Activated naive CD4-positive, alpha-beta T cell treated with anti-CD3 and anti-CD28 coated beads, Interleukin-2, amount 50 U/mL, for 72 hours (primary cell): Measurements from ENCODE around the gene PIKFYVE. TPM values are rescaled to one million over a fixed set of nuclear protein-coding genes. Genes with fewer than 3 reads are reported as not detected.
A peak's percentile ranks its signal among the peaks of the same experiment; 100 is the strongest.

Source experiments
- ATAC-seq, 2 donors: fragments of 150-1000 bp; cut with Tn5 transposase; 2 replicates each; pipeline ENCODE4 v1.10.0; 2021; ENCODE audit warnings: mild to moderate bottlenecking in 2 of 2, moderate library complexity in 2 of 2
- DNase-seq, 2 donors: peaks; one replicate each; pipeline ENCODE4 v3.0.0; 2021 to 2022; ENCODE audit warnings: low spot score in 2 of 2
- H3K27ac Mint-ChIP-seq, 2 donors: one replicate each; pipeline ENCODE4 v1.8.0; 2022; ENCODE audit warnings: mild to moderate bottlenecking in 2 of 2, mixed read lengths in 2 of 2
- H3K36me3 Mint-ChIP-seq, 2 donors: one replicate each; pipeline ENCODE4 v1.8.0; 2022; ENCODE audit warnings: mixed read lengths in 2 of 2
- H3K9me3 Mint-ChIP-seq, 2 donors: one replicate each; pipeline ENCODE4 v1.8.0; 2022; ENCODE audit warnings: mixed read lengths in 2 of 2
- total RNA-seq, 2 donors: library from RNA; stranded (reverse); gene quantifications; one replicate each; pipeline ENCODE4 v1.2.3, GENCODE V29; 2022

The PIKFYVE gene
- total RNA-seq, 2 donors from 2014 or later: 23.1 to 25.9 TPM

- peaks cover 0 to 11% of the 10 kb centered on the region in 2 donors for H3K9me3 Mint-ChIP-seq
- no peak overlapping the region for H3K27ac Mint-ChIP-seq
- peaks cover 6 to 7% of the 10 kb centered on the region in 2 donors for H3K36me3 Mint-ChIP-seq
- ATAC-seq (no peak), DNase-seq (no peak)
Observed at GRCh38 chr2:208399201-208399600, 133.1 kb downstream of the PIKFYVE start.

GRCh38 chr2:208406474-208407451 lies 140.7 kb downstream of the PIKFYVE start, which contains the start of gene PTH2R:
PTH2R (plus strand) TSS chr2:208406792; CDS start chr2:208407044, 252 bp downstream.
- ATAC-seq: peak in 1 of 2 donors; percentile 49
- Mint-ChIP-seq H3K27ac (no peak within 1 kb of the TSS), H3K9me3 (no peaks in the 10 kb centered on the region), H3K36me3 (no peaks in the 10 kb centered on the region)
- peak in 1 of 2 donors; percentile 11 for DNase-seq

- no peaks in the 10 kb centered on the region for H3K9me3 Mint-ChIP-seq
- ATAC-seq (peak in 1 of 2 donors; percentile 74), DNase-seq (no peak)
- H3K36me3 Mint-ChIP-seq: no peaks in the 10 kb centered on the region
- no peak overlapping the region for H3K27ac Mint-ChIP-seq
Observed at GRCh38 chr2:208407667-208408066, 141.6 kb downstream of the PIKFYVE start.

Other genes with a start within 250 kb of the PIKFYVE start
- gene PLEKHM3, start 240.7 kb upstream of the PIKFYVE start, total RNA-seq: 10 to 100 TPM in 1 of 2 donors, 1 to 10 TPM in 1; 5.2 to 15.8 TPM
- not detected for gene CRYGD, start 141.7 kb upstream of the PIKFYVE start, total RNA-seq
- gene CRYGC, start 136.4 kb upstream of the PIKFYVE start, total RNA-seq: not detected
- not detected for gene CRYGB, start 120.1 kb upstream of the PIKFYVE start, total RNA-seq
- not detected for gene CRYGA, start 102.7 kb upstream of the PIKFYVE start, total RNA-seq
- gene C2orf80, start 76.2 kb upstream of the PIKFYVE start, total RNA-seq: not detected
- 10 to 100 TPM; 16.9 to 19.4 TPM for gene IDH1, start 11.2 kb upstream of the PIKFYVE start, total RNA-seq
- gene PTH2R, start 140.5 kb downstream of the PIKFYVE start, total RNA-seq: under 1 TPM in 1 of 2 donors, not detected in 1; 0.09 TPM